H1 (cell line): ENCODE results near the gene MVD. TPM values are rescaled to one million over a fixed set of nuclear protein-coding genes. Genes with fewer than 3 reads are reported as not detected.

Source experiments
- CHD7 ChIP-seq: fragments of 300-600 bp; sonication (generic); IDR thresholded peaks from 2 replicates; pipeline ENCODE4 v1.7.1; 2012; ENCODE audit warnings: low read length, moderate library complexity, mild to moderate bottlenecking, inconsistent platforms; ENCODE audit not compliant: insufficient replicate concordance
- CTBP2 ChIP-seq: IDR thresholded peaks from 2 replicates; pipeline ENCODE4 v1.7.0; 2011; ENCODE audit warnings: borderline replicate concordance, mild to moderate bottlenecking, moderate library complexity, mixed read lengths, low read length; ENCODE audit not compliant: insufficient read depth, insufficient read length
- HDAC2 ChIP-seq, 2 experiments: fragments of 300-600 bp in 1 of 2; sonication (generic) in 1 of 2; IDR thresholded peaks; 2 replicates each; pipeline ENCODE4 v1.6.1; 2011 to 2012; ENCODE audit warnings: low read depth in 2 of 2, low read length in 2 of 2, mild to moderate bottlenecking in 2 of 2, moderate library complexity in 2 of 2, borderline replicate concordance in 1 of 2, inconsistent platforms in 1 of 2
- KDM1A ChIP-seq: fragments of 200-600, 300-600 bp; sonication (generic); IDR thresholded peaks from 2 replicates; pipeline ENCODE4 v1.7.1; 2016; ENCODE audit warnings: mild to moderate bottlenecking, low read length, borderline replicate concordance
- KDM5A ChIP-seq: fragments of 200-600 bp; IDR thresholded peaks from 2 replicates; pipeline ENCODE4 v1.7.1; 2012; ENCODE audit warnings: mild to moderate bottlenecking, low read length, inconsistent platforms, mixed read lengths
- NRF1 ChIP-seq: IDR thresholded peaks from 2 replicates; pipeline ENCODE4 v1.6.1; 2011; ENCODE audit warnings: mild to moderate bottlenecking, low read depth, low read length, improper control_type of control experiment
- POLR2A ChIP-seq, 2 experiments: IDR thresholded peaks; 1 replicate in 1 of 2; 2 replicates in 1 of 2; pipeline ENCODE4 v1.6.1; 2011; ENCODE audit warnings: low read depth in 2 of 2, low read length in 2 of 2, mild to moderate bottlenecking in 2 of 2; ENCODE audit errors: control extremely low read depth in 1 of 2
- POU5F1 ChIP-seq: IDR thresholded peaks from 2 replicates; pipeline ENCODE4 v1.6.1; 2011; ENCODE audit warnings: low read depth, mild to moderate bottlenecking, low read length, moderate library complexity
- RXRA ChIP-seq: IDR thresholded peaks from 2 replicates; pipeline ENCODE4 v1.6.1; 2011; ENCODE audit warnings: low read depth, mild to moderate bottlenecking, low read length, moderate library complexity; ENCODE audit not compliant: insufficient read depth
- YY1 ChIP-seq: IDR thresholded peaks from 2 replicates; pipeline ENCODE4 v1.6.1; 2011; ENCODE audit warnings: low read depth, mild to moderate bottlenecking, low read length
- polyA plus RNA-seq, 7 experiments: library from polyadenylated mRNA; depleted of rRNA in 3 of 7; stranded (reverse) in 5 of 7; unstranded in 2 of 7; fragments of >200 nt in 5 of 7; fragments of 200-250 nt in 2 of 7; gene quantifications; 1 replicate in 5 of 7; 2 replicates in 1 of 7; 4 replicates in 1 of 7; pipeline versions ENCODE4 v1.2.1 to v1.2.3, GENCODE V29; 2011 to 2013; ENCODE audit warnings: missing spikeins in 2 of 7, mixed read lengths in 2 of 7
- total RNA-seq: library from RNA; stranded (reverse); fragmentation: NEBNext Ultra II Directional; extraction: Animal tissue kit (Norgen Biotek cat#: 25700); gene quantifications from 2 replicates; pipeline ENCODE4 v1.2.1, GENCODE V29; 2021

The MVD gene
- total and polyA plus RNA-seq, 2 of the 8 experiments (the other 6 are each of a cell fraction or from before 2014, with no cell fraction given): 47.2 to 77.3 TPM

GRCh38 chr16:88617268-88618031 is 45.4 kb downstream of the MVD start (continued):
- TF ChIP-seq CHD7 (no peak), POLR2A (IDR thresholded peaks at IDR 0.05; ENCODE audit: control extremely low read depth in 1 of 2, low read depth in 2 of 2, low read length in 2 of 2) (no peak), HDAC2 (IDR thresholded peaks at IDR 0.05; ENCODE audit: borderline replicate concordance in 1 of 2, low read depth in 2 of 2, low read length in 2 of 2) (no peak), RXRA (no peak), CTBP2 (no peak), NRF1 (no peak), KDM1A (no peak), YY1 (no peak), KDM5A (no peak), POU5F1 (no peak)
